ENCODE results near the gene TTC7B. TPM values are rescaled to one million over a fixed set of nuclear protein-coding genes. Genes with fewer than 3 reads are reported as not detected.

TTC7B gene
- total and polyA plus RNA-seq, 2 donors (not counting 3 experiments of a cell fraction or from before 2014, with no cell fraction given): 46.8 to 76.5 TPM

- DNase-seq (ENCODE audit: low read depth, low spot score) (peak; percentile 55), FAIRE-seq (peak; percentile 96)
- H3K27me3 ChIP-seq (ENCODE audit: control insufficient read depth in 2 of 2, insufficient read depth in 2 of 2, low read length in 2 of 2): no peaks in the 10 kb centered on the region
- H3K9me3 ChIP-seq (replicated peaks; ENCODE audit: control insufficient read depth, insufficient read depth, low read length): no peaks in the 10 kb centered on the region
- no peak overlapping the region for H2AFZ ChIP-seq (ENCODE audit: low read depth, low read length)
- TF ChIP-seq MAX (IDR thresholded peaks at IDR 0.05; ENCODE audit: insufficient read depth, insufficient read length) (peak; percentile 18), CTCF (IDR thresholded peaks at IDR 0.05; ENCODE audit: extremely low read depth in 1 of 2, insufficient read depth in 1 of 2, low read depth in 1 of 2, low read length in 2 of 2) (no peak), JUN (IDR thresholded peaks at IDR 0.05; ENCODE audit: borderline replicate concordance, insufficient read depth, insufficient read length, low read depth) (peak; percentile 65), FOS (IDR thresholded peaks at IDR 0.05; ENCODE audit: borderline replicate concordance, insufficient read depth, low read length) (peak; percentile 83), POLR2A (IDR thresholded peaks at IDR 0.05; ENCODE audit: low read depth, low read length) (no peak), POLR2AphosphoS5 (IDR thresholded peaks at IDR 0.05; ENCODE audit: insufficient read depth, low read depth, low read length) (no peak), GATA2 (IDR thresholded peaks at IDR 0.05; ENCODE audit: insufficient read depth, insufficient read length, low read depth, low read length) (no peak), MYC (IDR thresholded peaks at IDR 0.05; ENCODE audit: low read depth, low read length) (peak; percentile 34), EZH2 (IDR thresholded peaks at IDR 0.05; ENCODE audit: borderline replicate concordance, low read depth, low read length, severe bottlenecking) (no peak)
- no peaks in the 10 kb centered on the region for H3K36me3 ChIP-seq (ENCODE audit: control insufficient read depth in 2 of 2, extremely low read depth in 1 of 2, insufficient read depth in 2 of 2, low read length in 2 of 2)
- H3K9me1 ChIP-seq (replicated peaks; ENCODE audit: control insufficient read depth, extremely low read depth, insufficient read depth, low read length): no peaks in the 10 kb centered on the region
- no peaks in the 10 kb centered on the region for H3K79me2 ChIP-seq (ENCODE audit: control insufficient read depth, insufficient read depth, low read length)
- no TSS peak for BruUV-seq (replicated peaks)
- no peaks in the 10 kb centered on the region for H4K20me1 ChIP-seq (replicated peaks; ENCODE audit: control insufficient read depth, extremely low read depth, insufficient read depth, low read length)
- peaks cover 19% of the 10 kb centered on the region for H3K4me1 ChIP-seq (ENCODE audit: control insufficient read depth, extremely low read depth, insufficient read depth, low read length)
- dilution Hi-C loops (cut with MboI; ENCODE audit: extremely low pct_ligation_motif_present, low sequenced_read_pairs) (no loop called here), intact Hi-C loops (cut with micrococcal nuclease) (no loop called here)
- H3K4me3 ChIP-seq (replicated peaks in 1 of 3; ENCODE audit: insufficient read depth in 1 of 3, low read depth in 1 of 3, low read length in 3 of 3): no peak overlapping the region
- no peak overlapping the region for H3K9ac ChIP-seq (replicated peaks; ENCODE audit: extremely low read depth, insufficient read depth, low read length)
- ChIA-PET CTCF (interaction anchor here (1.1 to 1.6 kb wide), 2 partner anchors 11 to 14 kb away, joined by 3 read pairs; no protein-coding TSS in a partner anchor), POLR2A (no interaction called here)
- peak overlapping the region; percentile 23 for H3K27ac ChIP-seq (ENCODE audit: insufficient read depth, low read depth, low read length)
- H3K4me2 ChIP-seq (ENCODE audit: insufficient read depth, low read length): peak overlapping the region; percentile 50
These were observed 192.0 kb downstream of the TTC7B start for GRCh38 chr14:90624227-90624626.

All from endothelial cell of umbilical vein (primary cell).